Midbrain (tissue), 1 donor: Measurements from ENCODE around the gene VPS33A.
"Not testable (repeated sequence)": the region's sequence is repeated elsewhere in the genome, so short reads cannot be mapped to it uniquely, and the experiment has no call there.

Experiments
- DNase-seq: peaks from one replicate; lab custom pipeline; 2025; lab: John Stamatoyannopoulos, UW

VPS33A gene

DNA sequence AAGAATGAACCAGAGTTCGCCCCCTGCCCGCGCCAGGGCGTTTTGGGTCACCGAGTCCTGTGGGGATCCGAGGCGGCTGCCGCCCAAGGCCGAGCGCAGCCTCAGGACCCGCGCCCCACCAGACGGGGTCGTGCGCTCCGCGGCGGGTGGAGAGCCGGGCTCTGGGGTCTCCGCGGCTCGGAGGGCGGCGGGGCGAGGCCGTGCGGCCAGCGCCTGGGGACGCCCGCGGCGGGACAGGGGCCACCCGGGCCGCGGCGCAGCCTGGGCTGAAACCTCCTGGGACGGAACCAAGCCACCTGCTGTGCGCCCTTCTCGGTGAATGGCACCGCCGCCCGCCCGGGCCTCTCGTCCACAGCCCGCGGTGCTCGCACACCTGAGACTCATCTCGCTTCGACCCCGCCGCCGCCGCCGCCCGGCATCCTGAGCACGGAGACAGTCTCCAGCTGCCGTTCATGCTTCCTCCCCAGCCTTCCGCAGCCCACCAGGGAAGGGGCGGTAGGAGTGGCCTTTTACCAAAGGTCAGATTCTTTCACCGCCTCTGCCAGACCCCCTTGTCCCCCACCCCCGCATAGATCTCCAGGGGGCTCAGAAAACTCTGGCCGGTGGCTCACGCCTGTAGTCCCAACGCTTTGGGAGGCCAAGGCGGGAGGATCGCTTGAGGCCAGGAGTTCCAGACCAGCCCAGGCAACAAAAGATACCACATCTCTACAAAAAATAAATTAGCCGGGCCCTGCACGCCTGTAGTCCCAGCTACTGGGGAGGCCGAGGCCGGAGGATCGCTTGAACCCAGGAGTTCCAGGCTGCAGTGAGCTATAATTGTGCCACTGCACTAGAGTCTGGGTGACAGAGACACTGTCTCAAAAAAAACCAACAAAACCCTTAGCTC, 61.9 kb downstream of the VPS33A start:
- no peak for DNase-seq

DNA sequence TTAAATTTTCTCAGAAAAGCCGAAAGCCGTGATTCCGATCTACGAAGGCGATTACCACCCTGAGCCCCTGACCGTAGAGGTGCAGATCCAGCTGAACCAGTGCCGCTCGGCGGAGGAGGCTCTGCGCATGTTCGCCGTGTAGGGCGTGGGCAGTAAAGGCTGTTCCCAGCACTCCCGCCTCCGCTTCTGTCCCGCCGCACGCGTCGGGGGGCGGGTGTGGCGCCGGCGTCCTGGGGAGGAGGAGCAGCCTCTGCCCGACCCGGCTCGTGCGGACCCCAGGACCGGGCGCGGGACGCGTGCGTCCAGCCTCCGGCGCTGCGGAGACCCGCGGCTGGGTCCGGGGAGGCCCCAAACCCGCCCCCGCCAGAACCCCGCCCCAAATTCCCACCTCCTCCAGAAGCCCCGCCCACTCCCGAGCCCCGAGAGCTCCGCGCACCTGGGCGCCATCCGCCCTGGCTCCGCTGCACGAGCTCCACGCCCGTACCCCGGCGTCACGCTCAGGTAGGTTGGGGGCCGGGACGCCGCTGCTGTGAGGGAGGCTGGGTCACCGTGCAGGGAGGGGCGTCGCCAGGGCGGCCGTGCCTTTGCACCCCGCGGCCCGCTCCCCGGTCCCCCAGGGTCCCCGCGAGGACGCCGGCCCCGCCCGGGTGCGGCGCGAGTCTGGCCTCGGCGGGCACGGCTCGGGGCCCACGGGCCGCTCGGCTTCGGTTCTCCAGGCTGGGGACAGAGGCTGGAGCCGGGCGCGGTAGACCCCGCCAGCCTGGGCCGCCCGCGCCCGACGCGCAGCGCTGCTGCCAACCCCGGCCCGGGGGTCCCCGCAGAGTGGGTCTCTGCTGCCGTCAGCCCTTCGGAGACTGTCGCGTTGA, 62.8 kb downstream of the VPS33A start, which contains the start of gene B3GNT4:
Gene B3GNT4 (plus strand): TSS at position 409 of the 866 bp plus-strand sequence. CDS start 910 bp downstream, outside the sequence.
- no peak for DNase-seq

GRCh38 chr12:122202811-122203210, 63.5 kb downstream of the VPS33A start:
- not testable (repeated sequence) for DNase-seq

DNA sequence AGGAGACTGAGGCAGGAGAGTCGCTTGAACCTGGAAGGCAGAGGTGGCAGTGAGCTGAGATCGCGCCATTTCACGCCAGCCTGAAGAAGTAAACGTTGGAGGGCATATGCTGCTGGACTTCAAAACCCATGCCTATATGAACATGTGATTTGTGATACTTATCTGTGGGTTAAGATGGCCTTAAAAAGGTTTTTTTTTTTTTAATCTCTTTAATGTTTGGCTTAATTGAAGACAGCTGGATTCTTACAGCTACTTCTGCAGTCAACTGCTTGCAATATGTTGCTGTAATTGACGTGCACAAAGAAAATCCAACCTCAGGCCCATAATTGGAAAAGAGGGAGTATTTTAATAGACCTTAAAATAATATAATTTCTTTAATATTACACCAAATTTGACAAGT, 64.3 kb downstream of the VPS33A start:
- no peak for DNase-seq

DNA sequence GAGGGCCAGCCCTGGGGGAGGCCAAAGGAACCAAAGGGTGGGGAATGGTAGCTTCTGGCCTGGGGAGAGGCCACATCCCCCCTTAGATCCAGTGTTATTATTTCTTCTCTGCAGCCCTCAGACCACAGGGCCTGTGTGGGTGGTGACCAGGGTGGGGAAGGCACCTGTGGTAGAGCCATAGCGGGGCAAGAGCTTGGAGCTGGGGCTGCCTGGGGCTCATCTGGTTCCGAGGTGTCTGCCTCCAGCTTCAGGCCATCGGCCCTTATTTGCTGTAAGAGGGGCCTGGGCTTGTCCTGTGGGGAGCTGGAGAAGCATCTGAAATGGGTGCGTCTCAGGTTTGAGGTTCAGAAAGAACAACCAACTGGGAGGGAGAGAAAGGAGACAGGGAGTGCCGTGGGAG, 64.9 kb downstream of the VPS33A start:
- no peak for DNase-seq

- no peak for DNase-seq
These were observed 65.6 kb downstream of the VPS33A start for GRCh38 chr12:122200541-122201175.

DNA sequence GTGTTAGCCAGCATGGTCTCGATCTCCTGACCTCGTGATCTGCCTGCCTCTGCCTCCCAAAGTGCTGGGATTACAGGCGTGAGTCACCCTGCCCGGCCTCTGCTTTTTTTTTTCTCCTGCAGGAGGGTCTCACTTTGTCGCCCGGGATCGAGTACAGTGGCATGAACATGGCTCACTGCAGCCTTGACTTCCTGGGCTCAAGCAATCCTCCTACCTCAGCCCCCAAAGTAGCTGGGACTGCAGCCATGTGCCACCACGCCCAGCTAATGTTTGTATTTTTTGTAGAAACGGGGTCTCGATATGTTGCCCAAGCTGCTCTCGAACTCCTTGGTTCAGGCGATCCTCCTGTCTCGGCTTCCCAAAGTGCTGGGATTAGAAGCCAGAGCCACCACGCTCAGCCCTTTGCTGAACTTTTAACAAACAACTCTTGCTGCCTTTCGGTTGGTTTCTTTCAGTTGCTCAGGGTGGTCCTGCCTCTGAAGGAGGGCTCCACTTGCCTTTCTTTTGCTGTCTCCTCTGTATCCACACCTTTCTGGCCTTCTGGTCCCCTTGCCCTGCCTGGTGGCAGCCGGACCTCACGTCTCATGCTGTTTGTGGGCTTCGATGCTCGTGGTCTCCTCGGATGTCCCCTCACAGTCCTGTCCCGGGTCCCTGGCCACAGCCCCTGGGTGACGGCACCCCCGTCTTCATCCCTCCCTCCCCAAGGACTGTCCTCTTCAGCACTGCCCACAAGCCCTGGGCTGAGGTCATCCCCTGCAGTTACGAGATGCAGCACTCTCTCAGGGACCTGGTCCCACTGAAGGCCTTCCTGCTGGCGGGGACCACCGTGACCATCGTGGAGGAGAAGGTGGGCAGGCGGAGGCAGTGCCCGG, 66.6 kb downstream of the VPS33A start:
- no peak for DNase-seq

GRCh38 chr12:122197612-122197966, 68.7 kb downstream of the VPS33A start:
- no peak for DNase-seq

GRCh38 chr12:122195405-122195804, 70.9 kb downstream of the VPS33A start:
- no peak for DNase-seq

GRCh38 chr12:122194804-122195203, 71.5 kb downstream of the VPS33A start:
- DNase-seq, result no peak

DNA sequence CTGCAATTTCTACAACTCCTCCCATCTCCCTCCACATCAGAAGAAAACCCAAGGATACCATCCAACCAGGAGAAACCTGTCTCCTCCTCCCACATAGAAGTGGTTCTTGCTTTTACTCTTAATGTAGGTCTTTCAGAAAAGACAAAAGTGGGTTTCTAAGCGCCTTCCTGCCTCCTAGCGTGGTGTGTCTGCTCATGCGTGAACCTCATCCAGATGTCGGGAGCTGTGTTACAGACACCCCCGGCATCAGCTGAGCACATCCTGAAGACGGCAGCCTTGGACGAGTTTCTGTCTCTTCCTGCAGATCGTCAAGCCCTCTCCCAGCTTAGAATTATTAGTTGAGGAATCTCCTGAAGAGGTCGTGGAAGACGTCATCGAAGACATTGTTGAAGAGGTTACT, 73.9 kb downstream of the VPS33A start:
- DNase-seq, result no peak

DNA sequence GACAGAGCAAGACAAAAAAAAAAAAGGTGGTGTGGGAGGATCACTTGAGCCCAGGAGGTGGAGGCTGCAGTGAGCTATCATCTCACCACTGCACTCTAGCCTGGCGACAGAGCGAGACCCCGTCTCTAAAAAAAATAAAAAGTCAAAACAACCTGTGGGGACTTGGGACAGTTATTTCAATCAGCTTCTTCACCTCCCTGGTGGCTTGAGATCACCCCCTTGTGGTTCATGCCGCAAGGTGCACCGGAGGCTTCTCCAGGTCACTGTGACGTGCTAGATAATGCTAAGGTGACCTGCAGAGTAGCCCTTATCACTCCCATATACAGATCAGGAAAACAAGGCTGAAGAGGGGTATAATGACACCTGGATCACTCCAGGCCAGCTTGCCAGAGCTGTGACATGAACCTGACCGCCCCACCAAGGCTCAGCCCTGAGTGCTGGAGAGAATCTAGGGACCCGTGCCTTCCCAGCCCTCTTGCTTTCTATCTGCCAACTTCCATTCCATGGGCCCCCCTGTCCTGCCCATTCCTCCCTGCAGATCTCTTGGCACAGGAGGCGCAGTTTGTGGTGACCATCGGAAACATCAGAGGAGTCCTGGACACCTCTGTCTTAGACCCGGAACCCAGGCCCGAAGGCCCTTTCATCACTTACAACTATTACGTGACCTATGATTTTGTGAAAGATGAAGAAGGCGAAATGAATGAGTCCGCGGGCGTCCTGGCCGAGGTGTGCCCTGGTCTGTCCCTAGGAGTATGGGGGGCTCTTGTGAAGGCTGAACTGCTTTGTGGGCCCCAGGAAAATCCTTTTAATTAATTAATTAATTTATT, 75.2 kb downstream of the VPS33A start:
- no peak for DNase-seq

GRCh38 chr12:122189626-122190475, 76.4 kb downstream of the VPS33A start:
- DNase-seq, result no peak

- DNase-seq, result no peak
These were observed 78.8 kb downstream of the VPS33A start for GRCh38 chr12:122187466-122187865.

GRCh38 chr12:122185494-122186082, 80.7 kb downstream of the VPS33A start:
- DNase-seq, result no peak

- no peak for DNase-seq
These were observed 81.2 kb downstream of the VPS33A start for GRCh38 chr12:122185079-122185478.

GRCh38 chr12:122184517-122184916, 81.8 kb downstream of the VPS33A start:
- no peak for DNase-seq

DNA sequence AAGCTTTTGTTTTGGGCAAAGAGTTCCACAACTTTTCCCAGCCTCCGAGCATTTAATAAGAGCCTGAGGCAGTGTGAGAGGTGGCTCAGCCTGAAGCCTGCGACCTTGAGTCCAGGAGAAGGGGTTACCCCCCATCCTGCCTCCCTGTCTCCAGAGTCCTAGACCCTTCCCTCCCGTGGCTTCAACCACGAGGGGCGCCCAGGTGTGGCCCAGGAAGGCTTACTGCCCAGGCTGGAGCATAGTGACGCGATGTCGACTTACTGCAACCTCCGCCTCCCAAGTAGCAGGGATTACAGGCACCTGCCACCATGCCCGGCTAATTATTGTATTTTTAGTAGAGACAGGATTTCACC, 82.7 kb downstream of the VPS33A start:
- DNase-seq, result no peak

GRCh38 chr12:122182887-122183587, 83.3 kb downstream of the VPS33A start, which contains the start of gene LRRC43:
Gene LRRC43 (plus strand): TSS chr12:122183123. CDS start chr12:122183145, 22 bp downstream.
- no peak for DNase-seq
